HG02885 (cell line): Measurements from ENCODE around the gene LIMS2.

Source experiments
- ATAC-seq: cut with Tn5 transposase; IDR thresholded peaks from one replicate; pipeline ENCODE4 v1.9.1; 2021; ENCODE audit warnings: mild to moderate bottlenecking; ENCODE audit not compliant: unreplicated experiment, poor library complexity

LIMS2 gene

DNA sequence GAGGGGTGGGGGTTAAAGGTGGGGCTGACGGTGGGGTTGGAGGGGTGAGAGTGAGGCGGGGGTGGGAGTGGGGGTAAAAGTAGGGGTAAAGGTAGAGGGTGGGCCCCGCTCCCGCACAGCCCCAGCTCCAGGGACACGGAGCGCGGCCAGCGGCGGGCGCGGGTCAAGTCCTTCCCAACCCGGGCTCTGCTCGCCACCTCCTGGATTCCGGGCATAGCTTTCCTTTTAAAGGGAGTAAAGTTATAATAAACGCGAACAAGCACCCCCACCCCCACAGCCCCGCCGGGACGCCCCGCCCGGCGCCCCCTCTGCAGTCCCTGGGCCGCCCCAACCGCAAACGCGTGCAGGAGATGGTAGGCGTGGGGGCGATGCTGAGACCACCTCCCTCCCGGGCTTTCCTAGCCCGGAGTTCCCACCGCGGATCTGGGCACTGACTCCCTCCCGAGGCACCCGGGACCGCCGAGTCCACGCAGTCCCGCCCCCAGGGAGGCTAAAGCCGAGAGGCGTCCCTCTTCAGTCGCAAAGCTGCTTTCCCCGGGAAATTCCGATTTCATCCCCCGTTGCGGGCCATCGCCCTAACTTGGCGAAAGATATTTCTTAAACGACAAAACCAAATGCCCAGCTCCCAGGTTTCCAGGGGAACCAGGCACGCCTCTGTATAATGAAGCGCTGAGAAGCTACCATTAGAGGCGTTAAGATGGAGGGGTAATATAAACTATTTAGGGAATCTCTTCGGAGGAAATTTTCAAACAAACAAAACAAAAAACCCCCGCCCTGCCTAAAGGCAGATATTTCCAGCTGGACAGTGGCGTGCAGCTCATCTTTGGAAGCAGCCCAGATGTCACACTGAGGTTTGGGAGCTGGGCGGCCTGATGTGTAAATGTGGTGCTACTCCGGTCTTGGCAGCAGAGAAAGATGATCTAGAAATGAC, at the start of gene LIMS2:
Gene LIMS2 (minus strand): TSS at position 200 of the 931 bp plus-strand sequence. CDS start 506 bp downstream, outside the sequence.
- no peak for ATAC-seq

DNA sequence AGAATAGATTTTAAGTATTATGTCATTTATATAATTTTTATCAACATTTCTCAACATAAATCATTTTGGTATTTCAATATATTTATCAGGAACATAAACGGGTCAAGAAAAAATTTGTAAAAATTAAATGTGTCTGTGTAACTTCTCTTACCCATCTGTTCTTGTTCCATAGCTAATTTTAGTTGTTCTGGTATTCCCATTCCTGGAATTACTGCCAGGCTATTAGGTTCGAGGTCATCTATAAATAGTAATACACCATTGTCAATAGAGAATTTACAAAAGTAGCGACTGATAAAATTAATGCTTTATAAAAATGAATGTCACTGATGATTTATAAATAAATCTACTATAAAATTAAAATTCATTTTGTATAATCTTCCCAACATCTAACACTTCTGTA, 47.5 kb upstream of the LIMS2 start:
- no peak for ATAC-seq

- ATAC-seq = no peak
These were observed 46.6 kb upstream of the LIMS2 start for GRCh38 chr2:127721978-127722355.

DNA sequence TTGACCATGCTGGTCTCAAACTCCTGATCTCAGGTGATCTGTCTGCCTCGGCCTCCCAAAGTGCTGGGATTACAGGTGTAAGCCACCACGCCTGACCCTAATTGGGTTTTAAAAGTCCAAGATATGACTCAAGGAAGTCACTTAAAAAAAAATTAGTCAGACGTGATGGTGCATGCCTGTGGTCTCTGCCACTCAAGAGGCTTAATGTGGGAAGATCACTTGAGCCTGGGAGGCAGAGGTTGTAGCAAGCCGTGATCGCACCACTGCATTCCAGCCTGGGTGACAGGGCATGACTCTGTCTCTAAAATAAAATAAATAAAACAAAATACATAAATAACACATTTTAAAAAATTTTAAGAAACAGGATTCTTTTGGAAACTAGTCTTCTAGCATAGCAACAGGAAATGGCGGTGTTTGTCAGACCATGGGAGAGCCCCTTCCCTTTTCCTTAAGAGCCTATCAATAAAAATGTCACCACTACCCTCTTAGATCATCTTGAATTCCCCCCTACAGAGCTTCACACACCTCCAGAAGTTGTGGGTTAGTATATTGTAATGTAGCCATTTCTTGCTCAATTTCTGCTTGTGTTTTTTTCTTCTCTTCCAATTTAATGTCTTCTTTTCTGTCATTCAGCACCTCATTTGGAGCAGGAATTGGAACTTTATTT, 46.1 kb upstream of the LIMS2 start:
- no peak for ATAC-seq

GRCh38 chr2:127719301-127720218, 44.2 kb upstream of the LIMS2 start:
- no peak for ATAC-seq

GRCh38 chr2:127718271-127718670, 42.9 kb upstream of the LIMS2 start:
- no peak for ATAC-seq

DNA sequence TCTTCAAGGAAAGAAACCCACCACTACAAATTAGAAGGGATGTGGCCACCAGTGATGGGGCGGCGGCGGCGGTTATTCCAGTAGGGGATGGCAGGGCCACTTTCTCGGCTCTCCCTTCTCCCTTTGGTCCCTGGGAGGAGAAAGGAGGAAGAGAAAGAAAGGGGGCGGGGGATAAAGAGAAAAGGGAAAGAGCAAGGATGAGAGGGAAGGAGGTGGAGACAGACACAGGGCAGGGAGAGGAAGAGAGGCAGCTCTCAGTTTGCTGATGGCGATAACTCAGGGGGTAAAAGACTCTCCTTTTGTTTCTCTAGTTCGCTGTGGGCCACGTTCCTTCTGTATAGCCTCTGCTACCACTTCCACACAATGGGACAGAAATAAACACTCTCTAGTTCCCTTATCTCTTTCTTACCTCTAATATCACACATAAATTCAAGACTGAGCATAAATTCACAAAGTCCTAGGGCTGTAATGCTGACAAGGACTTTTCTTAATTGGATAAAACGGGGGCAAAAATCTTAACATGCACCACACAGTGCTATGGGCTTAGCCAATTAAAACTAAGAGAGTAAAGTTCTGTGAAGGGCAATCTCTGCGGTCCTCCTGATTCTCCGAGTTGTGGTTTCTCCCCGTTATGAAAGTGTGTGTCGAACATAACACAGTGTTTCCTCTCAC, 40.6 kb upstream of the LIMS2 start:
- no peak for ATAC-seq

GRCh38 chr2:127713562-127713961, 38.2 kb upstream of the LIMS2 start:
- no peak for ATAC-seq

DNA sequence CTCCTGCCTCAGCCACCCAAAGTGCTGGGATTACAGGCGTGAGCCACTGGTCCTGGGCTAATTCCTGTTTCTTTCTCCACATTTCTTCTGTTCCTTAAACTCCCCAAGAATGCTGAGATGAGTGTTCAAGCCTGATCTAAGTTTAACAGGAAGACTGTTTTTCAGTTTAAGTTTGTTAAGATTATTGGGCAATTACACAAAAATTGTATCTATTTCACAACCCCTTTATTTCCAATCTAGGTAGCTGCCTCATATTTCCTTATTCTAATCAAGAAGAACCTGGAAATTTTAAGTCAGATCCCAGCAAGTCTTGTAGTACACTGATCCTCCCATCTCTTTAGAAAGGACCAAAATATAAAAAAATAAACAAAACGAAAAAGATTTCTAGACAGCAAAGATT, 37.7 kb upstream of the LIMS2 start:
- ATAC-seq = no peak

DNA sequence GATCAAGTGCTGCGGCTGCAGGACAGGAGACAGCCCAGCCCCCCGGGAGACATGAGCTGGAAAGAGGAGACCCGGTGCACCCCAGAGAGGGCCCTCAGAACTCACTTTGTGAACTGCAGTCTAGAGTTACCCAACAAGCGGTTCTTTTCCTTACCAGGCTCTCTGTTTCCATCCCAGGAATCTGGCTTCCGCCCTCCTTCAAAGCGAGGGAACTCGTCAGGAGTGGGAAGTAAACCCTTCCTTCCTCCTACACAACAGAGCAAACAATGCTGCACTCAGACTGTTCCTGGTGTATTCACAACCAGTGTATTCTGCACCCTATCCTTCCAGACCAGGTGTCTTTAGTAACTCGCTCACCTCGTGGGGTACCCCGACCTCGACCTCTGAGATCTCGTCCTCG, 34.0 kb upstream of the LIMS2 start:
- no peak for ATAC-seq

DNA sequence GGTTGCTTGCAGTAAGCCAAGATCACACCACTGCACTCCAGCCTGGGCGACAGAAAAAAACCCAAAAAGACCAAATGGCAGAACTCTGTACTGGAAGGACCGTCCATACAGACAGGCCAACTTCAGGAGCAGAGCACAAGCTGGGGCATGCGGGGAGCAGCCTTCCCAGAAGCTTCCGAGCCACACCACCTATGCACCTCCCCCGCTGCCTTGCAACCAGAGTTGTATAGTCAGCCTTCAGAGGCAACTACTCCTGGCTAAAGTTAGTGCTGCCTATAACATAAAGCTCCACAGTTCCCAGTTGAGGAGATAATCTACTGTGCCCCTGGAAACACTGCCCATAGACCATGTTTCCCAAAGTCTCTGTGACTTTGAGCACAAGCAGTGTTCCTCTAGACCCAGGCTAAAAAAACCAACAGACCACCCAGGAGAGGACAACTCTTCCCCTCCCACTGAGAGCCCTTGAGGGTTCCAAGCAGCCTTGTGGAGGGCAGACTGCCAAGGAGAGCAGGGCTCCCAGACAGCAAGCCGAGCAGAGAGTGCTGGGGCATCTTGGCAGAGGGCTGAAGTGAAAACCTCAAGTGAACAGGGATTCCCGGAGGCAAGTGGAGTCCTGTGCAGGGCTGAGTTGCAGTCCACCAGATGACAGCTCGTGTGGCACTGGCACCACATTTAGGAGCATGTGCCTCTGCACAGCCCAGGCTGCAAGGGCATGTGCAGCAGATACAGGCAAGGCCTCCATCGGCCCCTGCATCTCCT, 32.7 kb upstream of the LIMS2 start:
- no peak for ATAC-seq

- no peak for ATAC-seq
These were observed 31.1 kb upstream of the LIMS2 start for GRCh38 chr2:127706215-127706990.

DNA sequence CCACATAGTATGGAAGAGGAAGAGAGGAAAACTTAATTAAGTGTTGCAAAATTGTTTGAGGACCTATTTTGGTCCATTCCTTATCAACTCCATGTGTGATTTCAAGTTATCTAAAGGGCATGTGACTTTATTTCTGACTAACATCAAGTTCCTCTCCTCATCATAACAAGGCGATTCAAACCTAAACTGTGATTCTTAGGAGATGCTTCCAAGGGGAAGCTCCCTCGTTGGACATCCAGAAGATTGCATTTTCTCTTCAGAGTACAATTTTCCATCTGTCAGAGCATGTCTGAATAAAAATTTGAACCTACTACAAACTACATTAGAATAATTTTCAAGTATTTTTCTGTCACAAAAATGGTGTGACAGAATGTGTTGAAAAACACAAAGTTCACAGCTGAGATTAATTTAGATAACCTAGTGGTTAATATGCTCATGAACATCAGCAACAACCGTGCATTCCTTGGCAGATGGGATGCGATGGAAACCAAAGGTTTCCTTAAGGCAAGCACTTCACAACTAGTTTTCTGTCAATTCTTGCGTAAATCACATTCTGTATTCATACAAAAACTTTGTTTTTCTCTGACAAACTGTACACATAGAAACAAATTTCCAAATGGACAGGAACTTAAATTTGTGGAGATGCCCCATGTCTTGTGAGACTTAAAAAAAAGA, 30.2 kb upstream of the LIMS2 start:
- no peak for ATAC-seq

GRCh38 chr2:127704641-127705390, 29.5 kb upstream of the LIMS2 start:
- ATAC-seq = no peak

GRCh38 chr2:127703282-127703681, 28.0 kb upstream of the LIMS2 start:
- ATAC-seq = no peak

- ATAC-seq = no peak
These were observed 27.2 kb upstream of the LIMS2 start for GRCh38 chr2:127702395-127703009.
